Measurements from ENCODE around the gene SLC6A20.

GRCh38 chr3:45783667-45784066 is 12.7 kb downstream of the SLC6A20 start:
- no peak for TF ChIP-seq CTCF (IDR thresholded peaks at IDR 0.05)
- TF ChIP-seq EP300 (IDR thresholded peaks at IDR 0.05): no peak

Measured in ovary (tissue), 3 donors.